Adrenal gland (tissue), 12 donors: ENCODE data around the gene TSSC4. TPM values are rescaled to one million over a fixed set of nuclear protein-coding genes. Genes with fewer than 3 reads are reported as not detected.

Experiments
- DNase-seq, 7 donors: peaks; one replicate each; pipeline ENCODE4 v3.0.0-alpha.2; 2019 to 2020
- H3K27ac ChIP-seq, 5 donors: fragments of 200-600 bp; sonication (generic) in 4 of 5; 1 replicate in 3 of 5; 2 replicates in 2 of 5; pipeline versions ENCODE4 v1.5.1 to v1.8.0; 2016 to 2020; ENCODE audit warnings: mild to moderate bottlenecking in 1 of 5
- H3K27me3 ChIP-seq: fragments of 200-600 bp; 2 replicates; pipeline ENCODE4 v1.8.0; 2021
- H3K36me3 ChIP-seq, 2 donors: fragments of 200-600 bp; replicated peaks in 1 of 2; 1 replicate in 1 of 2; 2 replicates in 1 of 2; pipeline versions ENCODE4 v1.5.1 to v1.8.0; 2018 to 2022
- H3K4me1 ChIP-seq, 2 donors: fragments of 200-600 bp; replicated peaks in 1 of 2; 1 replicate in 1 of 2; 2 replicates in 1 of 2; pipeline versions ENCODE4 v1.5.1 to v1.8.0; 2018 to 2021
- H3K4me3 ChIP-seq, 4 donors: fragments of 200-600 bp; sonication (generic) in 3 of 4; one replicate each; pipeline ENCODE4 v1.5.1; 2016 to 2018
- H3K9me3 ChIP-seq, 3 donors: fragments of 200-600 bp; sonication (generic) in 1 of 3; replicated peaks in 1 of 3; 1 replicate in 2 of 3; 2 replicates in 1 of 3; pipeline versions ENCODE4 v1.5.1 to v1.8.0; 2016 to 2021
- POLR2A ChIP-seq, 2 donors: fragments of 450-650 bp; IDR thresholded peaks; one replicate each; pipeline ENCODE4 v1.6.1; 2017; ENCODE audit warnings: antibody characterized with exemption in 2 of 2, mild to moderate bottlenecking in 2 of 2, moderate library complexity in 1 of 2
- WGBS, 4 donors: extraction: QIAGEN DNeasy Blood & Tissue Kit in 2 of 4; methylation state at CpG; one replicate each; pipeline versions ENCODE4 v1.1.5 to v1.1.7; 2013 to 2017; 5-methylcytosine and 5-hydroxymethylcytosine counted together
- intact Hi-C, 2 donors: fragments of 100-400 bp; cut with DNase I; formaldehyde crosslinking; loops; one replicate each; pipeline versions ENCODE4 v1.14.1 to v1.15.0; 2022 to 2023
- polyA plus RNA-seq, 3 donors: library from polyadenylated mRNA; stranded (reverse); fragments of 200-250 nt in 2 of 3; fragments of 350-450 nt in 1 of 3; fragmentation: Illumina TruSeq in 1 of 3; extraction: RNeasy Lipid Tissue Mini Kit (QIAGEN cat#74804) in 1 of 3; gene quantifications; one replicate each; pipeline ENCODE4 v1.2.3, GENCODE V29; 2013 to 2014
- total RNA-seq, 9 donors: library from RNA; depleted of rRNA in 4 of 9; stranded (reverse); fragments of >200 nt in 4 of 9; fragments of 120-200 nt in 1 of 9; fragmentation: NEBNext Ultra II Directional in 1 of 9; extraction: Animal tissue kit (Norgen Biotek cat#: 25700) in 1 of 9; gene quantifications; one replicate each; pipeline versions ENCODE4 v1.1.0 to v1.2.4, GENCODE V29; 2013 to 2023
- TF ChIP-seq, protein P1 (sequence below), 6 experiments: fragments of 450-650 bp in 4 of 6; fragments of 200-600 bp in 2 of 6; sonication (generic) in 1 of 6; IDR thresholded peaks; 1 replicate in 5 of 6; 2 replicates in 1 of 6; pipeline versions ENCODE4 v1.5.1 to v1.8.0; 2016 to 2021; ENCODE audit warnings: antibody characterized with exemption in 6 of 6, mild to moderate bottlenecking in 2 of 6, moderate library complexity in 1 of 6
- donor health status: healthy with polysubstance abuse.
- donor health status: Bipolar disorder and iron deficiency.
- donor health status: DM: yes; HTN: yes; CAD: no.
- donor health status: DM: no; HTN: no; CAD: no.
- donor health status: DM: no; HTN: no; CAD: no.
- donor health status: DM: yes; HTN: yes; CAD: no.

TSSC4 gene
- total and polyA plus RNA-seq, 12 donors: 3.4 to 94.6 (median 38.1) TPM

DNA sequence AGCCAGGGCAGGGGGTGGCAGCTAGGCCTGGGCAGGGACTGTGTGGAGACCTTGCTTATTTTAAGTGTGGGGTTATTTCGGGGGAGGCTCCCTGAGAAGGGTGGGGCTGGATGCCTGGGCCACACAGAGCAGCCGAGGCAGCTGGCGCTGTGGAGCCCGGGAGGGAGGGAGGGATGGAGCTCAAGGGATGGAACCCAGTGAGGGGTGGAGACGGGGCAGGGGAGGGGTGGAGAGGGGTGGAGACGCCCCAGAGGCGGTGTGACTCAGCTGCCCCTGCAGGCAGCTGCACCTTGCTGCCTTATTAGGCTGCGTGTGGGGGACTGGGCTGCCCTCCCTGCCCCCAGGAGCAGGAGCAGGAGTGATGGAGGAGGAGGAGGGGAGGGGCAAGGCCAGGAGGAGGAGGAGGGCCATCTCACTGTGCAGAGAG, 9.8 kb upstream of the TSSC4 start:
- Histone ChIP-seq H3K9me3 (no peaks in the 10 kb centered on the region), H3K4me3 (no peak overlapping the region), H3K36me3 (peaks cover 0 to 49% of the 10 kb centered on the region in 2 donors), H3K27me3 (no peaks in the 10 kb centered on the region), H3K27ac (peak overlapping the region in 2 of 5 donors; percentile 56 to 65), H3K4me1 (peaks cover 0 to 49% of the 10 kb centered on the region in 2 donors)
- 56 to 83% (median 78%) methylated on average over 6 to 8 of the region's 8 CpGs for WGBS, 4 donors
- intact Hi-C loops: no loop called here
- TF ChIP-seq, protein P1, sequence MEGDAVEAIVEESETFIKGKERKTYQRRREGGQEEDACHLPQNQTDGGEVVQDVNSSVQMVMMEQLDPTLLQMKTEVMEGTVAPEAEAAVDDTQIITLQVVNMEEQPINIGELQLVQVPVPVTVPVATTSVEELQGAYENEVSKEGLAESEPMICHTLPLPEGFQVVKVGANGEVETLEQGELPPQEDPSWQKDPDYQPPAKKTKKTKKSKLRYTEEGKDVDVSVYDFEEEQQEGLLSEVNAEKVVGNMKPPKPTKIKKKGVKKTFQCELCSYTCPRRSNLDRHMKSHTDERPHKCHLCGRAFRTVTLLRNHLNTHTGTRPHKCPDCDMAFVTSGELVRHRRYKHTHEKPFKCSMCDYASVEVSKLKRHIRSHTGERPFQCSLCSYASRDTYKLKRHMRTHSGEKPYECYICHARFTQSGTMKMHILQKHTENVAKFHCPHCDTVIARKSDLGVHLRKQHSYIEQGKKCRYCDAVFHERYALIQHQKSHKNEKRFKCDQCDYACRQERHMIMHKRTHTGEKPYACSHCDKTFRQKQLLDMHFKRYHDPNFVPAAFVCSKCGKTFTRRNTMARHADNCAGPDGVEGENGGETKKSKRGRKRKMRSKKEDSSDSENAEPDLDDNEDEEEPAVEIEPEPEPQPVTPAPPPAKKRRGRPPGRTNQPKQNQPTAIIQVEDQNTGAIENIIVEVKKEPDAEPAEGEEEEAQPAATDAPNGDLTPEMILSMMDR (IDR thresholded peaks at IDR 0.05): no peak
- no peak for TF ChIP-seq POLR2A (IDR thresholded peaks at IDR 0.05)
- DNase-seq: peak in 1 of 7 donors; percentile 69

DNA sequence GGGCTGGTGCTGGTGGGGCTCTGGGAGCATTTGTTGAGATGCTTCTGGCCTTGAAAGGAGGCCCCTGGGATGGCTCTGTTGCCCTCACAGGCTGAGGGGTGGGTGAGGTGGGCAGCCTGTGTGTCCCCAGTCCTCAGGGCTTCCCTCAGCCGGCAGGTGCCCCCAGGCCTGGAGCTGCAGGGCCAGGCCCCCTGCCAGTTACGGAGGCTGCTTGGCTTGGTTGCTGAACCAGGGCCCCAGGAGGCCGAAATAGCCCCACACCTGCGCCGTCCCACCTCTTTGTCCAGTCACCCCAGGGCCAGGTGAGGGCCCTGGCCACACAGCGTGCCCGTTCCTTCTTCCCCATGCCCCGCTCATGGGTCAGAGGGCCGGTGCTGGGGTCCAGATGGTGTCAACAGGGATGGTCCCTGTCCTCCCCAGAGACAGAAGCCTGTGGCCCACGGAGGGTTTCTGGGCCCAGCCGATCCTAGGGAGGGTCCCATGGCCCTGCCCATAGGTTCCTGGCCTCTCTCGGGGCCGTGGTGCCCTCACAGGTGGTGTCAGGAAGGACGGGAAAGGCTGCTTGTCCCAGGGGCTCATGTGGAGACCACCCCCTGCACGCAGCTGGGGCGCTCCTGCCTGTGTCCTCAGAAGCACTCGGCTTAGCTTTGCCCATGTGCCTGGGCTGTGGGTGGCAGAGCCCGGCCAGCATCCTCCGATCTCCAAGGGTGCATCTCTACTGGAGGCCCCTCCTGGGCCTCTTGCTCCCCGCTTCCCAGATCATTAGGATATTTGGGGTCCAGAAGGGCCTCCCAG, 9.2 kb upstream of the TSSC4 start:
- no peak for TF ChIP-seq POLR2A (IDR thresholded peaks at IDR 0.05)
- TF ChIP-seq, protein P1 (IDR thresholded peaks at IDR 0.05): no peak
- 86 to 93% (median 91%) methylated on average over 9 to 20 of the region's 20 CpGs for WGBS, 4 donors
- no peak for DNase-seq
- no peaks in the 10 kb centered on the region for H3K9me3 ChIP-seq
- no peak overlapping the region for H3K4me3 ChIP-seq
- H3K27me3 ChIP-seq: no peaks in the 10 kb centered on the region
- intact Hi-C loops: no loop called here
- H3K36me3 ChIP-seq: peaks cover 0 to 56% of the 10 kb centered on the region in 2 donors
- peaks cover 0 to 43% of the 10 kb centered on the region in 2 donors for H3K4me1 ChIP-seq
- peak overlapping the region in 1 of 5 donors; percentile 56 for H3K27ac ChIP-seq

DNA sequence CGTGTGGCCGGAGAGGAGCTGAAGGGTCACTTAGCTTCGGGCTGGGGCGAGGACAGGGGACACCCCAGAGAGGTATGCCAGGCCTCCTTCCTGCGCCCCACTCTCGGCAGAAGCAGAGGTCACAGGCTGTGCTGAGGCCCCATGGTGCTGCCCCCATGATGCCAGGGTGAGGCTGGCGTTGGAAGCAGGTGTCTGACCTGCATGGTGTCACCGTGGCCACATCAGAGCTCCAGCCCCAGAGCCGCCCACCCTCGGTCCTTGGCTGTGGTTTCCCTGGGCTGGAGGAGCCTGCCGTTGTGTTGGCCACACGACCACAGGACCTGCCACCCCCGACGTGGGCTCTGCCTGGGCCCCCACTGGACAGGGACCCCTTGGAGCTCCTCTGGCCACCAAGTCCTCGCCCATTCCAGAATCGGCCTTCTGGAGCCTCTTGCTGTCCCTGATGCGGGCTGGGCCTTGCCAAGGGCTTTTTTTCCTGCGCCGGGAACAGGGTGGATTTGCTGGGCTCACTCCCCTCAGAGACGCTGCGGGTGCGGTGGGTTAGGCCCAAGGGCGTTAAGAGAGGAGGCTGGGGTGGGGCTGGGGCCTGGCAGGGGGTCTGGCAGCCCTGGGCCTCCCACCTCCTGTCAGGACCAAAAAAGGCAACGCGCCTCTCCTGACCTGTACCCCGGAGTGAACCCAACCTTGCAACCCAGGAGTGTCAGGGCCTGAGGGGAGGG, 8.2 kb upstream of the TSSC4 start:
- peaks cover 0 to 32% of the 10 kb centered on the region in 2 donors for H3K4me1 ChIP-seq
- H3K9me3 ChIP-seq: no peaks in the 10 kb centered on the region
- peak overlapping the region in 1 of 5 donors; percentile 3 for H3K27ac ChIP-seq
- H3K36me3 ChIP-seq: peaks cover 0 to 66% of the 10 kb centered on the region in 2 donors
- intact Hi-C loops: no loop called here
- 81 to 90% (median 89%) methylated on average over 10 to 26 of the region's 26 CpGs for WGBS, 4 donors
- no peak for DNase-seq
- H3K4me3 ChIP-seq: no peak overlapping the region
- H3K27me3 ChIP-seq: no peaks in the 10 kb centered on the region
- TF ChIP-seq, protein P1 (IDR thresholded peaks at IDR 0.05): no peak
- TF ChIP-seq POLR2A (IDR thresholded peaks at IDR 0.05): no peak

DNA sequence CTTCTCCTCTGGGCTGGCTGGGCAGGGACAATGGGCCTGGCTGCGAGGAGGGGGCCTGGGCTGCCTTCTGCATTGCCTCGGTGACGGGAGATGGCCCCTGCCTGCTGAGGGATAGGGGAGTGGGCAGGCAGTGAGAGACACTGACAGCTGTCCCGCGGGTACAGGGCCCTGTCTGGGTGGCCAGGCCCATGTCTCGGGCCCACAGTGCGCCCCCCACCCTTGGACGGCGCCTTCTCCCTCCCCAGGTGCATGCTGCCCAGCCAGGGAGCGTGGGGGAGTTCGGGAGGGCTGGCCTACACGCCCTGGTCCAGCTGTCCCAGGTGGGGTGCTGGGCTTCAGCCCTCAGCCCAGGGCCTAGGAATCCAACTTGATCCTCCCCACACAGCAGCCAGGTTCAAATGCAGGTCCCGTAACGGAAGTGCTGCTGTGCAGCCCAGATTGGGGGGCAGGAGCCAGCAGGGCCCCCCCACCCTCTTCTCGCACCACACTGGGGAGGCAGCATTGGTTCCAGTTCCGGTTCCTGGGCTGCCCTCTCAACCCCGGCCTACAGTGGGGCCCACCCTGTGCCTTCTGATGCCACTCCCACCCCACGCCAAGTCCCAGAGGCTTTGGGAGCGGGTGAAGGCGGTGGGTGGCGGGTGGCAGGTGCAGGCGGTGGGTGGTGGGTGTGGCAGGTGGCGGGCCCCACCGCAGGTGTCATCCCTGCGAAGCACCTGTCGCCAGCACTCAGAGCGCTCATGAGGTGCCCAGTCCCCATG, 7.3 kb upstream of the TSSC4 start:
- H3K4me1 ChIP-seq: peaks cover 0 to 24% of the 10 kb centered on the region in 2 donors
- no peaks in the 10 kb centered on the region for H3K27me3 ChIP-seq
- no peak for TF ChIP-seq POLR2A (IDR thresholded peaks at IDR 0.05)
- TF ChIP-seq, protein P1 (IDR thresholded peaks at IDR 0.05): no peak
- 90 to 95% (median 92%) methylated on average over 8 to 27 of the region's 27 CpGs for WGBS, 4 donors
- intact Hi-C loops: no loop called here
- DNase-seq: no peak
- peak overlapping the region in 1 of 5 donors; percentile 3 for H3K27ac ChIP-seq
- H3K4me3 ChIP-seq: no peak overlapping the region
- no peaks in the 10 kb centered on the region for H3K9me3 ChIP-seq
- peaks cover 0 to 75% of the 10 kb centered on the region in 2 donors for H3K36me3 ChIP-seq
